22Rv1 (cell line): Measurements from ENCODE around the gene ANO9.

Source experiments
- CTCF ChIP-seq: fragments of 450-650 bp; IDR thresholded peaks from 2 replicates; pipeline ENCODE4 v1.5.1; 2017; ENCODE audit warnings: mild to moderate bottlenecking
- ZFX ChIP-seq: fragments of 450-650 bp; IDR thresholded peaks from 2 replicates; pipeline ENCODE4 v1.6.1; 2017; ENCODE audit warnings: antibody characterized with exemption, borderline replicate concordance

DNA sequence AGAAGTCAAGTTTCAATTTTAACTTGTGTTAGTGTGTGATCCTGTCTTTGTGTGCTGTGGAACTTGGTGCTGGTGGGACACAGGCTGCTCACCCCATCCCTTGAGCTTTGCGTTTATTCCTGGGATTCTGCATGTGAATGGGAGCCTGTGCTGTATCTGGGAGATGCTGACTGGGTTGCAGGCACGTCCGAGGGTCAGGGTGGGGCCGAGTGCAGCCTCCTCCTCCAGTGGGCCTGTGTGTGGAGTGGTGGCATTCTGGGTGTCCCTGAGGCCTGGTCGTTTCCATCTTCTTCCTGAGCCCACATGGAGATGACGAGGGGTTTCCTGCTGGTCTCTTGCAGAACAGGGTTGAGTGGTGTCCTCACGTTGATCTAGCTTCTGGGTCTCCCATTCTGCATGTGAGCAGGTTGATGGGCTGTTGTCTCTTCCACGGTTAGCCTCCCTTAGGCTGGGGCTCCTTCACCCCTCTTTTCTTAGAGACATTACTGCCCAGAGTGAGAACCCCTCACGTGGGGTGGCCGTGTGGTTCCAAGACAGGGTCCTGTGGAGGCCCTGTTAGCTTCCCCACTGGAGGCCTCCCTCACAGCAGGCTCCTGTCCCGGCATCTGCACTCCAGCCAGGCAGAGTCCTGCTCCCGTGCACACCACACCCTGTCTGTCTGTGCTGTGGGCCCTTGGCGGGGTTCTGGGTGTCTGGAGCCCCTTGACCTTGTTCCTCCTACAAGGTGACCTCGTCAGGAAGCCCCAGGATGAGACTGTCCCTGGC is 13.2 kb upstream of the ANO9 start:
- TF ChIP-seq CTCF (no peak), ZFX (no peak)
